GM12878 (cell line): ENCODE results near the gene MAP4K4. TPM values are rescaled to one million over a fixed set of nuclear protein-coding genes. Genes with fewer than 3 reads are reported as not detected.

Experiments used
- ATAC-seq: fragments of 200-7000 bp; cut with Tn5 transposase; 3 replicates; pipeline ENCODE4 v1.9.1; 2020; ENCODE audit warnings: mild to moderate bottlenecking, moderate library complexity
- BruUV-seq: library from RNA; stranded (reverse); fragments of 400-500 nt; replicated peaks from 2 replicates; lab custom pipeline; 2021; lab: Mats Ljungman, UMichigan
- CTCF ChIA-PET: fragments of 300-600 bp; sonication (Branson Sonifier 250); formaldehyde crosslinking; extraction: SDS; loops from one replicate; lab custom pipeline; 2021; ENCODE audit warnings: inconsistent platforms; lab: Yijun Ruan, JAX
- POLR2A ChIA-PET: fragments of 350-600 bp; formaldehyde crosslinking; extraction: SDS; loops from one replicate; lab custom pipeline; 2021; ENCODE audit warnings: inconsistent platforms; lab: Charles Lee
- RAD21 ChIA-PET: fragments of 300-600 bp; sonication (Branson Sonifier 250); formaldehyde crosslinking; loops from one replicate; lab custom pipeline; 2023; ENCODE audit warnings: antibody characterized with exemption; ENCODE audit not compliant: unreplicated experiment; lab: Charles Lee
- SMC1A ChIA-PET: fragments of 300-600 bp; sonication (Branson Sonifier 250); formaldehyde crosslinking; loops from one replicate; lab custom pipeline; 2023; ENCODE audit not compliant: unreplicated experiment, uncharacterized antibody; lab: Charles Lee
- DNase-seq: peaks from one replicate; pipeline ENCODE4 v3.0.0-alpha.2; 2011; ENCODE audit warnings: low read depth, low spot score
- FAIRE-seq: peaks from 3 replicates; lab custom pipeline; 2011; peaks lifted over from hg19 to GRCh38; lab: Jason Lieb, UNC
- H2AFZ ChIP-seq: 2 replicates; pipeline ENCODE4 v1.6.0; 2011; ENCODE audit warnings: low read depth, low read length, control low read depth; ENCODE audit not compliant: control insufficient read depth
- H3K27ac ChIP-seq: 2 replicates; pipeline ENCODE4 v1.5.1; 2011; ENCODE audit warnings: control low read depth; ENCODE audit not compliant: control insufficient read depth, insufficient read depth
- H3K27me3 ChIP-seq, 2 experiments: replicated peaks in 1 of 2; 2 replicates each; pipeline versions ENCODE4 v1.6.0 to v1.6.1; 2011; ENCODE audit warnings: low read length in 1 of 2; ENCODE audit not compliant: control insufficient read depth in 2 of 2, insufficient read depth in 2 of 2
- H3K36me3 ChIP-seq, 2 experiments: 2 replicates each; pipeline ENCODE4 v1.5.1; 2011; ENCODE audit warnings: low read length in 1 of 2; ENCODE audit not compliant: control insufficient read depth in 2 of 2, insufficient read depth in 2 of 2
- H3K4me1 ChIP-seq: 2 replicates; pipeline ENCODE4 v1.6.1; 2011; ENCODE audit warnings: mild to moderate bottlenecking, low read length, moderate library complexity, mixed read lengths; ENCODE audit not compliant: control insufficient read depth, insufficient read depth
- H3K4me2 ChIP-seq: 2 replicates; pipeline ENCODE4 v1.6.0; 2011; ENCODE audit warnings: control low read depth; ENCODE audit not compliant: control insufficient read depth, insufficient read depth
- H3K4me3 ChIP-seq: fragments of 200-600 bp; sonication (generic); 2 replicates; pipeline ENCODE4 v1.5.1; 2016
- H3K79me2 ChIP-seq: 2 replicates; pipeline ENCODE4 v1.6.0; 2011; ENCODE audit warnings: low read length; ENCODE audit not compliant: control insufficient read depth, insufficient read depth
- H3K9ac ChIP-seq: 2 replicates; pipeline ENCODE4 v1.8.0; 2011; ENCODE audit warnings: low read length, control low read depth, mixed read lengths; ENCODE audit not compliant: control insufficient read depth, insufficient read depth
- H3K9me3 ChIP-seq: replicated peaks from 3 replicates; pipeline ENCODE4 v1.5.1; 2011; ENCODE audit warnings: mild to moderate bottlenecking, low read length; ENCODE audit not compliant: control insufficient read depth, insufficient read depth
- H4K20me1 ChIP-seq: 2 replicates; pipeline ENCODE4 v1.6.0; 2011; ENCODE audit not compliant: control insufficient read depth, insufficient read depth
- CHD4 ChIP-seq: fragments of 200-600 bp; sonication (generic); IDR thresholded peaks from 2 replicates; pipeline ENCODE4 v1.6.1; 2016; ENCODE audit warnings: mild to moderate bottlenecking
- CREM ChIP-seq: IDR thresholded peaks from 2 replicates; pipeline ENCODE4 v1.6.1; 2014; ENCODE audit warnings: antibody characterized with exemption, low read depth
- FOS ChIP-seq: IDR thresholded peaks from 3 replicates; pipeline ENCODE4 v1.6.1; 2011; ENCODE audit warnings: borderline replicate concordance; ENCODE audit not compliant: insufficient read length; ENCODE audit errors: extremely low read depth
- HCFC1 ChIP-seq: fragments of 150-350 bp; IDR thresholded peaks from 2 replicates; pipeline ENCODE4 v1.6.1; 2014; ENCODE audit warnings: low read length
- HDAC2 ChIP-seq: fragments of 200-600 bp; sonication (generic); IDR thresholded peaks from 2 replicates; pipeline ENCODE4 v1.6.1; 2017
- HSF1 ChIP-seq: fragments of 150-350 bp; IDR thresholded peaks from 2 replicates; pipeline ENCODE4 v1.6.1; 2014; ENCODE audit warnings: mild to moderate bottlenecking, low read depth, low read length
- IRF4 ChIP-seq: IDR thresholded peaks from 2 replicates; pipeline ENCODE4 v1.6.1; 2011; ENCODE audit warnings: low read depth, low read length
- KAT2A ChIP-seq: conservative IDR thresholded peaks from 2 replicates; pipeline ENCODE4 v1.6.1; 2011; ENCODE audit warnings: low read depth, low read length; ENCODE audit not compliant: control insufficient read depth
- MTA3 ChIP-seq: IDR thresholded peaks from 2 replicates; pipeline ENCODE4 v1.6.1; 2012; ENCODE audit warnings: low read length, inconsistent platforms, borderline replicate concordance
- NR2C2 ChIP-seq: IDR thresholded peaks from 2 replicates; pipeline ENCODE4 v1.6.1; 2011; ENCODE audit warnings: borderline replicate concordance, low read depth; ENCODE audit not compliant: control insufficient read depth, insufficient read length
- POLR2AphosphoS5 ChIP-seq: IDR thresholded peaks from 2 replicates; pipeline ENCODE4 v1.6.1; 2011; ENCODE audit warnings: mild to moderate bottlenecking, low read length, inconsistent platforms
- RBBP5 ChIP-seq: fragments of 200-600 bp; sonication (generic); conservative IDR thresholded peaks from 2 replicates; pipeline ENCODE4 v1.6.1; 2016
- STAT3 ChIP-seq: IDR thresholded peaks from 2 replicates; pipeline ENCODE4 v1.6.1; 2011; ENCODE audit warnings: low read depth, low read length, improper control_type of control experiment
- TAF1 ChIP-seq: IDR thresholded peaks from 2 replicates; pipeline ENCODE4 v1.6.1; 2011; ENCODE audit warnings: mild to moderate bottlenecking, low read depth, low read length, borderline replicate concordance
- ZNF217 ChIP-seq: fragments of 450-650 bp; IDR thresholded peaks from 2 replicates; pipeline ENCODE4 v1.6.1; 2017; ENCODE audit warnings: antibody characterized with exemption, mild to moderate bottlenecking
- WGBS: methylation state at CpG from one replicate; pipeline ENCODE4 v1.1.6; 2016; ENCODE audit warnings: low lambda C conversion rate; ENCODE audit not compliant: insufficient replicate concordance, insufficient coverage; ENCODE audit errors: missing lambda C conversion rate; 5-methylcytosine and 5-hydroxymethylcytosine counted together
- in situ Hi-C: fragments of 300-500 bp; cut with MboI; formaldehyde crosslinking; loops from 9 replicates; pipeline ENCODE4 v1.14.3; 2018; ENCODE audit warnings: mixed read lengths
- intact Hi-C: fragments of 100-400 bp; cut with micrococcal nuclease; formaldehyde crosslinking; loops from one replicate; pipeline ENCODE4 v1.14.2; 2022; ENCODE audit not compliant: unreplicated experiment
- polyA plus RNA-seq, 11 experiments: library from polyadenylated mRNA; depleted of rRNA in 4 of 11; unstranded in 6 of 11; stranded (reverse) in 5 of 11; fragments of >200 nt; fragmentation: Nextera tagmentation in 4 of 11; fragmentation: Illumina TruSeq in 1 of 11; extraction: Ambion mirVana in 4 of 11; extraction: Trizol in 1 of 11; gene quantifications; 1 replicate in 1 of 11; 2 replicates in 10 of 11; pipeline versions ENCODE4 v1.2.1 to v1.2.3, GENCODE V29; 2011 to 2016; ENCODE audit warnings: inconsistent platforms in 2 of 11, missing spikeins in 2 of 11, low read depth in 1 of 11
- total RNA-seq, 4 experiments: library from RNA; depleted of rRNA in 3 of 4; stranded (reverse); fragments of >200 nt in 3 of 4; fragmentation: Illumina TruSeq in 1 of 4; extraction: Trizol in 1 of 4; gene quantifications; 2 replicates each; pipeline versions ENCODE4 v1.2.1 to v1.2.3, GENCODE V29; 2013 to 2021
- TF ChIP-seq, protein P1 (sequence below): IDR thresholded peaks from 2 replicates; pipeline ENCODE4 v1.6.1; 2011; ENCODE audit warnings: mild to moderate bottlenecking, low read depth, low read length, moderate library complexity; ENCODE audit not compliant: insufficient replicate concordance
- TF ChIP-seq, protein P2 (sequence below): fragments of 450-650 bp; IDR thresholded peaks from 2 replicates; pipeline ENCODE4 v1.6.1; 2017; ENCODE audit warnings: borderline replicate concordance

MAP4K4 gene
- total and polyA plus RNA-seq, 10 of the 15 experiments (the other 5 are each of a cell fraction or from before 2014, with no cell fraction given), result 1.9 to 50.4 (median 9.7) TPM

- 91% methylated on average over 2 of the region's 2 CpGs for WGBS
- ChIA-PET RAD21 (interaction anchor here (1.3 to 2.7 kb wide), 7 partner anchors 56 to 413 kb away, joined by 3 to 23 read pairs (median 6); no protein-coding TSS in a partner anchor), POLR2A (no interaction called here)
- intact Hi-C loops (no loop called here), in situ Hi-C loops (loop anchor here (10.0 kb wide), 1 partner anchor 482 kb away; no protein-coding TSS in a partner anchor)
- Histone ChIP-seq H3K4me3 (no peak overlapping the region), H3K9me3 (no peaks in the 10 kb centered on the region), H3K36me3 (peaks cover 0 to 4% of the 10 kb centered on the region in 2 experiments; a peak in 1 of 4 replicates), H3K4me2 (no peak overlapping the region)
- TF ChIP-seq CREM, result no peak
- TF ChIP-seq HDAC2, result no peak
- no peak for TF ChIP-seq MTA3
- no peak for TF ChIP-seq POLR2AphosphoS5
- TF ChIP-seq, protein P1, sequence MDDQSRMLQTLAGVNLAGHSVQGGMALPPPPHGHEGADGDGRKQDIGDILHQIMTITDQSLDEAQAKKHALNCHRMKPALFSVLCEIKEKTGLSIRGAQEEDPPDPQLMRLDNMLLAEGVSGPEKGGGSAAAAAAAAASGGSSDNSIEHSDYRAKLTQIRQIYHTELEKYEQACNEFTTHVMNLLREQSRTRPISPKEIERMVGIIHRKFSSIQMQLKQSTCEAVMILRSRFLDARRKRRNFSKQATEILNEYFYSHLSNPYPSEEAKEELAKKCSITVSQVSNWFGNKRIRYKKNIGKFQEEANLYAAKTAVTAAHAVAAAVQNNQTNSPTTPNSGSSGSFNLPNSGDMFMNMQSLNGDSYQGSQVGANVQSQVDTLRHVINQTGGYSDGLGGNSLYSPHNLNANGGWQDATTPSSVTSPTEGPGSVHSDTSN, result no peak
- TF ChIP-seq HCFC1, result no peak
- TF ChIP-seq HSF1, result no peak
- TF ChIP-seq CHD4, result no peak
- no peak for TF ChIP-seq NR2C2
- no peak for TF ChIP-seq RBBP5
- no peak for TF ChIP-seq ZNF217
- TF ChIP-seq FOS, result no peak
- TF ChIP-seq, protein P2, sequence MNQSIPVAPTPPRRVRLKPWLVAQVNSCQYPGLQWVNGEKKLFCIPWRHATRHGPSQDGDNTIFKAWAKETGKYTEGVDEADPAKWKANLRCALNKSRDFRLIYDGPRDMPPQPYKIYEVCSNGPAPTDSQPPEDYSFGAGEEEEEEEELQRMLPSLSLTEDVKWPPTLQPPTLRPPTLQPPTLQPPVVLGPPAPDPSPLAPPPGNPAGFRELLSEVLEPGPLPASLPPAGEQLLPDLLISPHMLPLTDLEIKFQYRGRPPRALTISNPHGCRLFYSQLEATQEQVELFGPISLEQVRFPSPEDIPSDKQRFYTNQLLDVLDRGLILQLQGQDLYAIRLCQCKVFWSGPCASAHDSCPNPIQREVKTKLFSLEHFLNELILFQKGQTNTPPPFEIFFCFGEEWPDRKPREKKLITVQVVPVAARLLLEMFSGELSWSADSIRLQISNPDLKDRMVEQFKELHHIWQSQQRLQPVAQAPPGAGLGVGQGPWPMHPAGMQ, result no peak
- no peak for TF ChIP-seq TAF1
- no peak for TF ChIP-seq IRF4
- no peak for TF ChIP-seq STAT3
- no peak for TF ChIP-seq KAT2A
- TF ChIP-seq, all 136 proteins: peak for 0
- SMC1A ChIA-PET, result interaction anchor here (0.9 to 9.9 kb wide), 9 partner anchors 20 to 413 kb away, joined by 3 to 102 read pairs (median 5); no protein-coding TSS in a partner anchor
- Histone ChIP-seq H4K20me1 (no peaks in the 10 kb centered on the region), H2AFZ (no peak overlapping the region), H3K9ac (no peak overlapping the region), H3K27ac (no peak overlapping the region), H3K79me2 (no peaks in the 10 kb centered on the region), H3K4me1 (peaks cover 6% of the 10 kb centered on the region), H3K27me3 (no peaks in the 10 kb centered on the region)
- no peak for FAIRE-seq
- DNase-seq, result no peak
- CTCF ChIA-PET, result interaction anchor here (0.5 to 11.7 kb wide), 8 partner anchors 10 to 414 kb away, joined by 3 to 204 read pairs (median 6); no protein-coding TSS in a partner anchor
- ATAC-seq, result no peak
- no TSS peak for BruUV-seq
Observed at GRCh38 chr2:101827246-101827645, 129.7 kb downstream of the MAP4K4 start.
